ENCODE measurements around the gene LAMC1. TPM values are rescaled to one million over a fixed set of nuclear protein-coding genes. Genes with fewer than 3 reads are reported as not detected.

LAMC1 gene
- total RNA-seq, 4 donors from 2014 or later, result 423 to 675 (median 560) TPM

- no peak for TF ChIP-seq CTCF (IDR thresholded peaks at IDR 0.05; ENCODE audit: low read depth)
These were observed 157.0 kb downstream of the LAMC1 start for GRCh38 chr1:183180218-183180617.

- TF ChIP-seq CTCF (IDR thresholded peaks at IDR 0.05; ENCODE audit: low read depth), result no peak
These were observed 157.4 kb downstream of the LAMC1 start for GRCh38 chr1:183180634-183181056.

- TF ChIP-seq CTCF (IDR thresholded peaks at IDR 0.05; ENCODE audit: low read depth), result no peak
These were observed 162.8 kb downstream of the LAMC1 start, which contains the start of gene LAMC2 for GRCh38 chr1:183185941-183186490. TSS of gene LAMC2 (plus strand) at chr1:183186264. CDS start at chr1:183186353, 89 bp downstream.

- TF ChIP-seq CTCF (IDR thresholded peaks at IDR 0.05; ENCODE audit: low read depth), result no peak
These were observed 163.6 kb downstream of the LAMC1 start for GRCh38 chr1:183186841-183187240.

GRCh38 chr1:183188240-183188639, 165.0 kb downstream of the LAMC1 start:
- TF ChIP-seq CTCF (IDR thresholded peaks at IDR 0.05; ENCODE audit: low read depth), result no peak

GRCh38 chr1:183191833-183192232, 168.6 kb downstream of the LAMC1 start:
- no peak for TF ChIP-seq CTCF (IDR thresholded peaks at IDR 0.05; ENCODE audit: low read depth)

GRCh38 chr1:183193963-183194525, 170.8 kb downstream of the LAMC1 start:
- TF ChIP-seq CTCF (IDR thresholded peaks at IDR 0.05; ENCODE audit: low read depth), result no peak

All from subcutaneous adipose tissue (tissue), 4 donors.